Stomach (tissue), 9 donors: ENCODE measurements around the gene CAPZB. TPM values are rescaled to one million over a fixed set of nuclear protein-coding genes. Genes with fewer than 3 reads are reported as not detected.

ENCODE experiments used
- DNase-seq, 2 donors: peaks; one replicate each; pipeline versions ENCODE4 v3.0.0 to v3.0.0-alpha.2; 2013 to 2019
- H3K27ac ChIP-seq, 5 donors: fragments of 200-600 bp in 4 of 5; sonication (generic) in 4 of 5; one replicate each; pipeline ENCODE4 v1.5.1; 2013 to 2019; ENCODE audit warnings: mild to moderate bottlenecking in 1 of 5, moderate library complexity in 1 of 5
- H3K27me3 ChIP-seq, 3 donors: fragments of 200-600 bp; sonication (generic); one replicate each; pipeline ENCODE4 v1.5.1; 2017 to 2019; ENCODE audit warnings: mixed run types in 1 of 3
- H3K36me3 ChIP-seq, 4 donors: fragments of 200-600 bp; sonication (generic); 1 replicate in 3 of 4; 2 replicates in 1 of 4; pipeline ENCODE4 v1.5.1; 2016 to 2019
- H3K4me1 ChIP-seq, 4 donors: fragments of 200-600 bp; sonication (generic); one replicate each; pipeline ENCODE4 v1.5.1; 2016 to 2019
- H3K4me3 ChIP-seq, 4 donors: fragments of 200-600 bp; sonication (generic) in 3 of 4; one replicate each; pipeline ENCODE4 v1.5.1; 2016 to 2019; ENCODE audit warnings: mild to moderate bottlenecking in 1 of 4
- H3K9me3 ChIP-seq, 4 donors: fragments of 200-600 bp; sonication (generic); one replicate each; pipeline ENCODE4 v1.5.1; 2016 to 2019
- CTCF ChIP-seq, 7 experiments: fragments of 450-650 bp in 4 of 7; fragments of 200-600 bp in 3 of 7; sonication (generic) in 3 of 7; IDR thresholded peaks; one replicate each; pipeline ENCODE4 v1.5.1; 2016 to 2019; ENCODE audit warnings: antibody characterized with exemption in 7 of 7, control low read depth in 2 of 7, mild to moderate bottlenecking in 1 of 7
- EP300 ChIP-seq: sonication (generic); formaldehyde crosslinking; IDR thresholded peaks from one replicate; pipeline ENCODE4 v1.6.1; 2017; ENCODE audit warnings: antibody characterized with exemption
- POLR2A ChIP-seq, 4 donors: fragments of 450-650 bp; IDR thresholded peaks; one replicate each; pipeline ENCODE4 v1.6.1; 2016; ENCODE audit warnings: antibody characterized with exemption in 4 of 4, control low read depth in 2 of 4, mild to moderate bottlenecking in 1 of 4, moderate library complexity in 1 of 4
- POLR2AphosphoS5 ChIP-seq, 3 donors: sonication (generic); formaldehyde crosslinking; IDR thresholded peaks; one replicate each; pipeline ENCODE4 v1.6.1; 2016; ENCODE audit warnings: antibody characterized with exemption in 3 of 3
- WGBS, 5 donors: extraction: QIAGEN DNeasy Blood & Tissue Kit in 3 of 5; methylation state at CpG; one replicate each; pipeline versions ENCODE4 v1.1.5 to v1.1.7; 2013 to 2018; 5-methylcytosine and 5-hydroxymethylcytosine counted together
- intact Hi-C: fragments of 100-400 bp; cut with DNase I; formaldehyde crosslinking; loops from one replicate; pipeline ENCODE4 v1.15.1; 2023; ENCODE audit warnings: low total_unique reads
- polyA plus RNA-seq, 3 donors: library from polyadenylated mRNA; stranded (reverse); fragments of 200-250 nt; gene quantifications; one replicate each; pipeline ENCODE4 v1.2.3, GENCODE V29; 2013
- total RNA-seq, 5 donors: library from RNA; depleted of rRNA; stranded (reverse); fragments of >200 nt; gene quantifications; one replicate each; pipeline versions ENCODE4 v1.1.0 to v1.2.3, GENCODE V29; 2014 to 2016
- donor health status: healthy with polysubstance abuse.
- donor health status: Bipolar disorder and iron deficiency.
- donor health status: healthy.

Gene CAPZB
- total and polyA plus RNA-seq, 8 donors: 84.9 to 345 (median 155) TPM

- H3K9me3 ChIP-seq: no peaks in the 10 kb centered on the region
These were observed 64.7 kb downstream of the CAPZB start for GRCh38 chr1:19420606-19421005.

GRCh38 chr1:19419691-19420090, 65.6 kb downstream of the CAPZB start:
- DNase-seq: no peak
- Histone ChIP-seq H3K36me3 (peaks cover 17 to 32% (median 22%) of the 10 kb centered on the region in 4 donors), H3K4me1 (peaks cover 51 to 98% (median 75%) of the 10 kb centered on the region in 4 donors), H3K27ac (peak overlapping the region in 4 of 5 donors; percentile 42 to 90 (median 86)), H3K4me3 (no peak overlapping the region), H3K9me3 (no peaks in the 10 kb centered on the region), H3K27me3 (no peaks in the 10 kb centered on the region)
- TF ChIP-seq POLR2AphosphoS5 (IDR thresholded peaks at IDR 0.05): no peak
- no peak for TF ChIP-seq POLR2A (IDR thresholded peaks at IDR 0.05)
- no peak for TF ChIP-seq EP300
- intact Hi-C loops: no loop called here
- WGBS, 5 donors: 79 to 96% (median 91%) methylated on average over 7 to 9 of the region's 9 CpGs

More at GRCh38 chr1:19420606-19421005, 64.7 kb downstream of the CAPZB start:
- Histone ChIP-seq H3K4me1 (peaks cover 52 to 98% (median 78%) of the 10 kb centered on the region in 4 donors), H3K36me3 (peaks cover 17 to 32% (median 21%) of the 10 kb centered on the region in 4 donors), H3K4me3 (no peak overlapping the region), H3K27ac (peak overlapping the region in 3 of 5 donors; percentile 84 to 90 (median 87)), H3K27me3 (no peaks in the 10 kb centered on the region)
- DNase-seq: no peak
- no peak for TF ChIP-seq EP300
- TF ChIP-seq CTCF (IDR thresholded peaks at IDR 0.05): no peak
- TF ChIP-seq POLR2AphosphoS5 (IDR thresholded peaks at IDR 0.05): no peak
- TF ChIP-seq POLR2A (IDR thresholded peaks at IDR 0.05): no peak
- intact Hi-C loops: no loop called here
- 90 to 94% (median 92%) methylated on average over 4 of the region's 4 CpGs for WGBS, 5 donors

GRCh38 chr1:19418503-19418971, 66.8 kb downstream of the CAPZB start:
- Histone ChIP-seq H3K27ac (peak overlapping the region in 4 of 5 donors; percentile 42 to 90 (median 86)), H3K36me3 (peaks cover 17 to 32% (median 22%) of the 10 kb centered on the region in 4 donors), H3K4me1 (peaks cover 50 to 98% (median 74%) of the 10 kb centered on the region in 4 donors), H3K9me3 (no peaks in the 10 kb centered on the region), H3K27me3 (no peaks in the 10 kb centered on the region), H3K4me3 (no peak overlapping the region)
- intact Hi-C loops: no loop called here
- WGBS, 5 donors: 56 to 86% (median 81%) methylated on average over 5 of the region's 5 CpGs
- DNase-seq: no peak
- TF ChIP-seq EP300: no peak
- peak in 1 of 3 donors; percentile 50 for TF ChIP-seq POLR2AphosphoS5 (IDR thresholded peaks at IDR 0.05)

GRCh38 chr1:19416921-19417470, 68.3 kb downstream of the CAPZB start:
- intact Hi-C loops: no loop called here
- TF ChIP-seq EP300 (no peak), POLR2A (IDR thresholded peaks at IDR 0.05) (no peak), CTCF (IDR thresholded peaks at IDR 0.05) (no peak), POLR2AphosphoS5 (IDR thresholded peaks at IDR 0.05) (no peak)
- H3K4me3 ChIP-seq: no peak overlapping the region
- H3K36me3 ChIP-seq: peaks cover 17 to 32% (median 23%) of the 10 kb centered on the region in 4 donors
- H3K4me1 ChIP-seq: peaks cover 56 to 99% (median 81%) of the 10 kb centered on the region in 4 donors
- H3K9me3 ChIP-seq: no peaks in the 10 kb centered on the region
- 57 to 80% (median 71%) methylated on average over 6 of the region's 6 CpGs for WGBS, 5 donors
- H3K27me3 ChIP-seq: no peaks in the 10 kb centered on the region
- peak overlapping the region in 3 of 5 donors; percentile 84 to 90 (median 87) for H3K27ac ChIP-seq
- DNase-seq: peak in 1 of 2 donors; percentile 77

GRCh38 chr1:19416145-19416544, 69.2 kb downstream of the CAPZB start:
- TF ChIP-seq POLR2A (IDR thresholded peaks at IDR 0.05): no peak
- no peak for TF ChIP-seq CTCF (IDR thresholded peaks at IDR 0.05)
- no peak for TF ChIP-seq POLR2AphosphoS5 (IDR thresholded peaks at IDR 0.05)
- no peak for TF ChIP-seq EP300
- no peaks in the 10 kb centered on the region for H3K27me3 ChIP-seq
- peak overlapping the region in 3 of 5 donors; percentile 59 to 87 (median 84) for H3K27ac ChIP-seq
- H3K9me3 ChIP-seq: no peaks in the 10 kb centered on the region
- 84 to 89% (median 89%) methylated on average over 5 of the region's 5 CpGs for WGBS, 5 donors
- intact Hi-C loops: no loop called here
- no peak overlapping the region for H3K4me3 ChIP-seq
- peaks cover 17 to 38% (median 25%) of the 10 kb centered on the region in 4 donors for H3K36me3 ChIP-seq
- peaks cover 64 to 100% (median 82%) of the 10 kb centered on the region in 4 donors for H3K4me1 ChIP-seq
- no peak for DNase-seq
